Measurements from ENCODE around the gene MCCD1. TPM values are rescaled to one million over a fixed set of nuclear protein-coding genes. Genes with fewer than 3 reads are reported as not detected.

Gene MCCD1
- total RNA-seq, 1 experiment from 2014 or later = not detected

DNA sequence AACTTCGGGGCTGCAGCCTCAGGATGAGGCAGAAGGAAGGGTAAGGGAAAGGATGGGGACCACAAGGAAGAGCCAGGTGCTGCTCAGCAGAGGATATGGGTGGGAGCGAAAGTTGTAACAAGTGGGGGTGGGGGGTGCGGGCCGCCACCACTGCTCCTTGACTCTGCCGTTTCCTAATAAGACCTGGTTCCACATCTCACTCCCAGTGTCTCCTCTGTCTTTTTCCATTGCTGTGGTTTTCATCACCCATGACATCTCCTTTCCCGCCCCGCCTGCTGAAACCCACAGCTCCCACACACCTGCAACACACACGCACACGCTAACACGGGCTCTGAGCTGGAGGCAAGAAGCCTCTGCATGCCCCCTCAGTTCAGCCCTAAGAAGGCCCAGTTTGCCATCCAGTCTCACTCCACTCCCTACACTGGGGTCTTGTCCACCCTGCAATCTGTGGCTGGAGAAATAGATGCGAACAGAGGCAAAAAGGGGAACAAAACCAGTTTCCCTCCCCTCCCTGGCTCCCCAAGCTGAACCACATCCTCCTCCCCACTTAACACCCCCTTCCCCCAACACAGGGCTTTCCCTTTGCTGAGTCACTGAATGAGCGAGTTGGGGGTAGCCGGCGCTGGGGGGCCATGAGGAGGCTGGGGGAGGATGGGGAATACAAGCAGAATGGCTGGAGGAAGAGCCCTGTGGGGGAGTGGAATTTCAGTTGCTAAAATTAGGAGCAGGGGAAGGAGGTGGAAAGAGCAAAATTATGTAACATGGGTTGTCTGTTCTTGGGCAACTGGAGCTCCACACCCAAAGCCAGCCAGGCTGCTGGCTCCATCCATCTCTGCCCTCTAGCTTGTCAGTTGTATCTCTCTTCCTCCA is 30.1 kb downstream of the MCCD1 start (continued):
- TF ChIP-seq, protein P1, sequence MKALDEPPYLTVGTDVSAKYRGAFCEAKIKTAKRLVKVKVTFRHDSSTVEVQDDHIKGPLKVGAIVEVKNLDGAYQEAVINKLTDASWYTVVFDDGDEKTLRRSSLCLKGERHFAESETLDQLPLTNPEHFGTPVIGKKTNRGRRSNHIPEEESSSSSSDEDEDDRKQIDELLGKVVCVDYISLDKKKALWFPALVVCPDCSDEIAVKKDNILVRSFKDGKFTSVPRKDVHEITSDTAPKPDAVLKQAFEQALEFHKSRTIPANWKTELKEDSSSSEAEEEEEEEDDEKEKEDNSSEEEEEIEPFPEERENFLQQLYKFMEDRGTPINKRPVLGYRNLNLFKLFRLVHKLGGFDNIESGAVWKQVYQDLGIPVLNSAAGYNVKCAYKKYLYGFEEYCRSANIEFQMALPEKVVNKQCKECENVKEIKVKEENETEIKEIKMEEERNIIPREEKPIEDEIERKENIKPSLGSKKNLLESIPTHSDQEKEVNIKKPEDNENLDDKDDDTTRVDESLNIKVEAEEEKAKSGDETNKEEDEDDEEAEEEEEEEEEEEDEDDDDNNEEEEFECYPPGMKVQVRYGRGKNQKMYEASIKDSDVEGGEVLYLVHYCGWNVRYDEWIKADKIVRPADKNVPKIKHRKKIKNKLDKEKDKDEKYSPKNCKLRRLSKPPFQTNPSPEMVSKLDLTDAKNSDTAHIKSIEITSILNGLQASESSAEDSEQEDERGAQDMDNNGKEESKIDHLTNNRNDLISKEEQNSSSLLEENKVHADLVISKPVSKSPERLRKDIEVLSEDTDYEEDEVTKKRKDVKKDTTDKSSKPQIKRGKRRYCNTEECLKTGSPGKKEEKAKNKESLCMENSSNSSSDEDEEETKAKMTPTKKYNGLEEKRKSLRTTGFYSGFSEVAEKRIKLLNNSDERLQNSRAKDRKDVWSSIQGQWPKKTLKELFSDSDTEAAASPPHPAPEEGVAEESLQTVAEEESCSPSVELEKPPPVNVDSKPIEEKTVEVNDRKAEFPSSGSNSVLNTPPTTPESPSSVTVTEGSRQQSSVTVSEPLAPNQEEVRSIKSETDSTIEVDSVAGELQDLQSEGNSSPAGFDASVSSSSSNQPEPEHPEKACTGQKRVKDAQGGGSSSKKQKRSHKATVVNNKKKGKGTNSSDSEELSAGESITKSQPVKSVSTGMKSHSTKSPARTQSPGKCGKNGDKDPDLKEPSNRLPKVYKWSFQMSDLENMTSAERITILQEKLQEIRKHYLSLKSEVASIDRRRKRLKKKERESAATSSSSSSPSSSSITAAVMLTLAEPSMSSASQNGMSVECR (CRISPR knock-in tag; IDR thresholded peaks at IDR 0.05; ENCODE audit: borderline replicate concordance) = no peak
- TF ChIP-seq, protein P2, sequence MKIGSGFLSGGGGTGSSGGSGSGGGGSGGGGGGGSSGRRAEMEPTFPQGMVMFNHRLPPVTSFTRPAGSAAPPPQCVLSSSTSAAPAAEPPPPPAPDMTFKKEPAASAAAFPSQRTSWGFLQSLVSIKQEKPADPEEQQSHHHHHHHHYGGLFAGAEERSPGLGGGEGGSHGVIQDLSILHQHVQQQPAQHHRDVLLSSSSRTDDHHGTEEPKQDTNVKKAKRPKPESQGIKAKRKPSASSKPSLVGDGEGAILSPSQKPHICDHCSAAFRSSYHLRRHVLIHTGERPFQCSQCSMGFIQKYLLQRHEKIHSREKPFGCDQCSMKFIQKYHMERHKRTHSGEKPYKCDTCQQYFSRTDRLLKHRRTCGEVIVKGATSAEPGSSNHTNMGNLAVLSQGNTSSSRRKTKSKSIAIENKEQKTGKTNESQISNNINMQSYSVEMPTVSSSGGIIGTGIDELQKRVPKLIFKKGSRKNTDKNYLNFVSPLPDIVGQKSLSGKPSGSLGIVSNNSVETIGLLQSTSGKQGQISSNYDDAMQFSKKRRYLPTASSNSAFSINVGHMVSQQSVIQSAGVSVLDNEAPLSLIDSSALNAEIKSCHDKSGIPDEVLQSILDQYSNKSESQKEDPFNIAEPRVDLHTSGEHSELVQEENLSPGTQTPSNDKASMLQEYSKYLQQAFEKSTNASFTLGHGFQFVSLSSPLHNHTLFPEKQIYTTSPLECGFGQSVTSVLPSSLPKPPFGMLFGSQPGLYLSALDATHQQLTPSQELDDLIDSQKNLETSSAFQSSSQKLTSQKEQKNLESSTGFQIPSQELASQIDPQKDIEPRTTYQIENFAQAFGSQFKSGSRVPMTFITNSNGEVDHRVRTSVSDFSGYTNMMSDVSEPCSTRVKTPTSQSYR (CRISPR knock-in tag; IDR thresholded peaks at IDR 0.05) = no peak
- TF ChIP-seq, protein P3, sequence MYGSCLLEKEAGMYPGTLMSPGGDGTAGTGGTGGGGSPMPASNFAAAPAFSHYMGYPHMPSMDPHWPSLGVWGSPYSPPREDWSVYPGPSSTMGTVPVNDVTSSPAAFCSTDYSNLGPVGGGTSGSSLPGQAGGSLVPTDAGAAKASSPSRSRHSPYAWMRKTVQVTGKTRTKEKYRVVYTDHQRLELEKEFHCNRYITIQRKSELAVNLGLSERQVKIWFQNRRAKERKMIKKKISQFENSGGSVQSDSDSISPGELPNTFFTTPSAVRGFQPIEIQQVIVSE (CRISPR knock-in tag; IDR thresholded peaks at IDR 0.05; ENCODE audit: borderline replicate concordance) = no peak
- TF ChIP-seq CTCF (IDR thresholded peaks at IDR 0.05) (no peak), ZNF396 (CRISPR knock-in tag; IDR thresholded peaks at IDR 0.05; ENCODE audit: borderline replicate concordance) (no peak), NFE2L1 (CRISPR knock-in tag; IDR thresholded peaks at IDR 0.05) (no peak), TP53 (CRISPR knock-in tag; IDR thresholded peaks at IDR 0.05) (no peak), MXD4 (CRISPR knock-in tag; IDR thresholded peaks at IDR 0.05; ENCODE audit: borderline replicate concordance) (no peak), JAZF1 (CRISPR knock-in tag; IDR thresholded peaks at IDR 0.05) (no peak), FOXJ3 (CRISPR knock-in tag; IDR thresholded peaks at IDR 0.05; ENCODE audit: borderline replicate concordance) (no peak), HMGA2 (CRISPR knock-in tag; IDR thresholded peaks at IDR 0.05) (no peak), ZNF232 (CRISPR knock-in tag; IDR thresholded peaks at IDR 0.05) (no peak), NR2C2 (CRISPR knock-in tag; IDR thresholded peaks at IDR 0.05) (no peak)
- TF ChIP-seq, protein P4, sequence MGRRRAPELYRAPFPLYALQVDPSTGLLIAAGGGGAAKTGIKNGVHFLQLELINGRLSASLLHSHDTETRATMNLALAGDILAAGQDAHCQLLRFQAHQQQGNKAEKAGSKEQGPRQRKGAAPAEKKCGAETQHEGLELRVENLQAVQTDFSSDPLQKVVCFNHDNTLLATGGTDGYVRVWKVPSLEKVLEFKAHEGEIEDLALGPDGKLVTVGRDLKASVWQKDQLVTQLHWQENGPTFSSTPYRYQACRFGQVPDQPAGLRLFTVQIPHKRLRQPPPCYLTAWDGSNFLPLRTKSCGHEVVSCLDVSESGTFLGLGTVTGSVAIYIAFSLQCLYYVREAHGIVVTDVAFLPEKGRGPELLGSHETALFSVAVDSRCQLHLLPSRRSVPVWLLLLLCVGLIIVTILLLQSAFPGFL (CRISPR knock-in tag; IDR thresholded peaks at IDR 0.05; ENCODE audit: borderline replicate concordance) = no peak

DNA sequence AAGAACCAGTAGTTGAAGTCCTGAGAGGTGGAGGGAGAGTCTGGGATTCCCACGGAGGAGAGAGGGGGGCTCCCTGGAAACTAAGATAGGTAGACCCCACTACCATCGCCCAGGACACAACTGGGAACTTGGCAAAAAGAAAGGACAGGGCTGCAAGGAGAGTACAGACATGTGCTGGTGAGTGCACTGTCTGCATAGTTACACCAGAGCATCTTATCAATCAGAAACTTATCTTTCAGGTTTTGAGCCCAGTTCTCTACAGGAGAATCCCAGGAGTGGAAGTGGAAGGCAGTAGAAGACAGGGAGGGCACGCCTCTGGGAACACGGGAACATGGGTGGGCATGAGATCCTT is 30.8 kb downstream of the MCCD1 start:
- no peak overlapping the region for H3K4me3 Mint-ChIP-seq
- H3K27me3 Mint-ChIP-seq (ENCODE audit: low read depth) = no peaks in the 10 kb centered on the region; the same call in 1 of the 2 replicates
- peaks cover 9% of the 10 kb centered on the region for H3K4me1 Mint-ChIP-seq
- H3K36me3 Mint-ChIP-seq = peaks cover 16% of the 10 kb centered on the region
- no peak for DNase-seq (ENCODE audit: low spot score)
- ChIA-PET CTCF (interaction anchor here (1.0 kb wide), 1 partner anchor 21 kb away, joined by 4 read pairs; no protein-coding TSS in a partner anchor), POLR2A (interaction anchor here (1.6 kb wide), 1 partner anchor 18 kb away, joined by 4 read pairs; the partner anchor contains the start of gene DDX39B)
- no peak for ATAC-seq
- no peaks in the 10 kb centered on the region for H3K9me3 Mint-ChIP-seq
- peak overlapping the region; percentile 37; the same call in 1 of the 2 replicates for H3K27ac Mint-ChIP-seq
- TF ChIP-seq NR1H2 (CRISPR knock-in tag; IDR thresholded peaks at IDR 0.05) (no peak), NFATC4 (CRISPR knock-in tag; IDR thresholded peaks at IDR 0.05) (no peak), FOXJ3 (CRISPR knock-in tag; IDR thresholded peaks at IDR 0.05; ENCODE audit: borderline replicate concordance) (no peak), SOX15 (CRISPR knock-in tag; IDR thresholded peaks at IDR 0.05) (no peak), TP53 (CRISPR knock-in tag; IDR thresholded peaks at IDR 0.05) (no peak), FOXP1 (CRISPR knock-in tag; IDR thresholded peaks at IDR 0.05; ENCODE audit: borderline replicate concordance) (no peak), FOXP4 (CRISPR knock-in tag; IDR thresholded peaks at IDR 0.05) (no peak), ZNF219 (CRISPR knock-in tag; IDR thresholded peaks at IDR 0.05; ENCODE audit: borderline replicate concordance) (no peak), NFYB (CRISPR knock-in tag; conservative IDR thresholded peaks at IDR 0.05; ENCODE audit: low read depth) (no peak)
- TF ChIP-seq, protein P4 (CRISPR knock-in tag; IDR thresholded peaks at IDR 0.05; ENCODE audit: borderline replicate concordance) = no peak
